PFSK-1 (cell line): ENCODE results near the gene SEMA3B.
A peak's percentile ranks its signal among the peaks of the same experiment; 100 is the strongest.

Source experiments
- POLR2AphosphoS5 ChIP-seq: IDR thresholded peaks from 2 replicates; pipeline ENCODE4 v1.6.1; 2012; ENCODE audit warnings: low read depth, mild to moderate bottlenecking, control low read depth, low read length, moderate library complexity
- TAF1 ChIP-seq: IDR thresholded peaks from 2 replicates; pipeline ENCODE4 v1.6.1; 2012; ENCODE audit warnings: low read length, control low read depth, borderline replicate concordance; ENCODE audit not compliant: insufficient read depth

DNA sequence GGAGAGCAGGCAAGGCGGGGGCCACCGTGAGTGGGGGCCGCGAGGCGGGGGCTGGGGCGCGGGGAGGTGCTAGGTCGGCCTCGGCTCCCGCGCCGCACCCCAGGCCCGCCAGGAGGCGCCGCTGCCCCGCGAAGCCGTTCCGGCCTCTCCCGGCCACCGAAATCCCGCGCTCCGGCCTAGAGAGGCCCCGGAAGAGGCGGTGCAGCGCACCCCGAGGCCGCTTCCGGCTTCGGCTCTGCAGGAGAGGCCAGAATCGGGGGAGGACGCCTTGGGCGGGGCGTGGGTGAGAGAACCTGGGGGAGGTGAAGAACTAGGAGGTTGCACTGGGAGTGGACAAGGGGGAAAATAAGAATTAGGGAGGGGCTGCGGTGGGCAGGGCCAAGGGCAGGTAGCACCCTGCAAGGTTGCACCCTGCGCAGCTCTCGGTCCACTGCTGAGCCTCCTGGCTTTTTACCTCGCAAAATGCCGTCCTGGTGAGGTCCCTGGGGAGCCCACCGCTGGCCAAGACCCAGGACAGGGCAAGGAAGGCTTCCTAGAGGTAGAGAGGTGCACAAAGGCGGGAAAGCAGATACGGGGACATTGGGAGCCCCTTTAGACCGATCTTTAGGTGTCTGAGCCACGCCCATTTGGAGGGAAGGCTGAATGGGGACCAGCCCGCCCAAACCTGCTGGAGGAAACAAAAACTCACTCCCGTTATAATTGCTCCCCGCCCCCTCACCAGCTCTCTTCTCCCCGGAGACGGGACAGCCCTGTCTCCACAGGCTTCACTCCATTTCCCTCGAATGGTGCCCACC lies 41.4 kb upstream of the SEMA3B start:
- TF ChIP-seq POLR2AphosphoS5 (peak; percentile 58; the same call in 1 of the 2 replicates), TAF1 (no peak)
